WTC11 (cell line): ENCODE results near the gene RAP1GDS1. TPM values are rescaled to one million over a fixed set of nuclear protein-coding genes. Genes with fewer than 3 reads are reported as not detected.

Experiments
- ATAC-seq: fragments of 200-7000 bp; cut with Tn5 transposase; 2 replicates; pipeline ENCODE4 v1.10.0; 2021; ENCODE audit warnings: mild to moderate bottlenecking, moderate library complexity
- CTCF ChIA-PET: fragments of 300-600 bp; sonication (Branson Sonifier 250); formaldehyde crosslinking; loops from one replicate; lab custom pipeline; 2021; ENCODE audit warnings: antibody characterized with exemption; lab: Charles Lee
- POLR2A ChIA-PET: fragments of 350-600 bp; sonication (Branson Sonifier 250); formaldehyde crosslinking; loops from one replicate; lab custom pipeline; 2021; ENCODE audit warnings: antibody characterized with exemption; lab: Charles Lee
- DNase-seq: peaks from one replicate; pipeline ENCODE4 v3.0.0; 2021; ENCODE audit warnings: low spot score
- H3K27ac Mint-ChIP-seq: 2 replicates; pipeline ENCODE4 v1.8.0; 2021; ENCODE audit warnings: mixed read lengths
- H3K27me3 Mint-ChIP-seq: 2 replicates; pipeline ENCODE4 v1.8.0; 2021; ENCODE audit warnings: low read depth, mild to moderate bottlenecking, moderate library complexity, mixed read lengths
- H3K36me3 Mint-ChIP-seq: 2 replicates; pipeline ENCODE4 v1.8.0; 2021; ENCODE audit warnings: mixed read lengths
- H3K4me1 Mint-ChIP-seq: 2 replicates; pipeline ENCODE4 v1.8.0; 2022; ENCODE audit warnings: mixed read lengths
- H3K4me3 Mint-ChIP-seq: 2 replicates; pipeline ENCODE4 v1.8.0; 2021; ENCODE audit warnings: mild to moderate bottlenecking, moderate library complexity, mixed read lengths
- H3K9me3 Mint-ChIP-seq: 2 replicates; pipeline ENCODE4 v1.8.0; 2021; ENCODE audit warnings: mixed read lengths
- E2F4 ChIP-seq: sonication (generic); formaldehyde crosslinking; IDR thresholded peaks from 2 replicates; pipeline ENCODE4 v1.8.1; 2022; ENCODE audit warnings: low read depth, mild to moderate bottlenecking, moderate library complexity, missing genetic modification reagents, borderline replicate concordance
- ELF4 ChIP-seq: sonication (generic); formaldehyde crosslinking; IDR thresholded peaks from 2 replicates; pipeline ENCODE4 v1.8.1; 2022; ENCODE audit warnings: low read depth, mild to moderate bottlenecking, moderate library complexity, missing genetic modification reagents
- ETV6 ChIP-seq: sonication (generic); formaldehyde crosslinking; IDR thresholded peaks from 2 replicates; pipeline ENCODE4 v1.8.1; 2022; ENCODE audit warnings: mild to moderate bottlenecking, missing genetic modification reagents
- FOXP1 ChIP-seq: sonication (generic); formaldehyde crosslinking; IDR thresholded peaks from 2 replicates; pipeline ENCODE4 v1.8.0; 2022; ENCODE audit warnings: missing genetic modification reagents, mild to moderate bottlenecking, moderate library complexity, borderline replicate concordance
- GTF2I ChIP-seq: fragments of 250-450 bp; sonication (Bioruptor Pico); conservative IDR thresholded peaks from 2 replicates; pipeline ENCODE4 v1.4.0; 2021; ENCODE audit warnings: mild to moderate bottlenecking
- HMGA2 ChIP-seq: fragments of 250-450 bp; sonication (Bioruptor Pico); IDR thresholded peaks from 2 replicates; pipeline ENCODE4 v1.4.0; 2021; ENCODE audit warnings: mild to moderate bottlenecking, moderate library complexity
- IRF1 ChIP-seq: sonication (generic); formaldehyde crosslinking; IDR thresholded peaks from 2 replicates; pipeline ENCODE4 v1.8.0; 2023; ENCODE audit warnings: missing genetic modification reagents
- MAX ChIP-seq: sonication (generic); formaldehyde crosslinking; IDR thresholded peaks from 2 replicates; pipeline ENCODE4 v1.8.0; 2022; ENCODE audit warnings: mild to moderate bottlenecking, missing genetic modification reagents
- MLX ChIP-seq: sonication (generic); formaldehyde crosslinking; IDR thresholded peaks from 2 replicates; pipeline ENCODE4 v1.8.1; 2023; ENCODE audit warnings: mild to moderate bottlenecking, missing genetic modification reagents, moderate library complexity
- NFATC4 ChIP-seq: fragments of 250-450 bp; sonication (Bioruptor Pico); IDR thresholded peaks from 2 replicates; pipeline ENCODE4 v1.9.0; 2021; ENCODE audit warnings: mild to moderate bottlenecking
- NR2C2 ChIP-seq: sonication (generic); formaldehyde crosslinking; IDR thresholded peaks from 2 replicates; pipeline ENCODE4 v1.8.0; 2022; ENCODE audit warnings: mild to moderate bottlenecking, missing genetic modification reagents
- NR3C1 ChIP-seq: sonication (generic); formaldehyde crosslinking; conservative IDR thresholded peaks from 2 replicates; pipeline ENCODE4 v1.8.1; 2023; ENCODE audit warnings: low read depth, mild to moderate bottlenecking, missing genetic modification reagents
- SP1 ChIP-seq: sonication (generic); formaldehyde crosslinking; conservative IDR thresholded peaks from 2 replicates; pipeline ENCODE4 v1.8.1; 2022; ENCODE audit warnings: missing genetic modification reagents
- STAT6 ChIP-seq: sonication (generic); formaldehyde crosslinking; conservative IDR thresholded peaks from 2 replicates; pipeline ENCODE4 v1.8.1; 2023; ENCODE audit warnings: mild to moderate bottlenecking, low read depth, missing genetic modification reagents, moderate library complexity
- ZBTB43 ChIP-seq: sonication (generic); formaldehyde crosslinking; IDR thresholded peaks from 2 replicates; pipeline ENCODE4 v1.8.1; 2023; ENCODE audit warnings: mild to moderate bottlenecking, missing genetic modification reagents
- ZNF232 ChIP-seq: sonication (generic); formaldehyde crosslinking; IDR thresholded peaks from 2 replicates; pipeline ENCODE4 v1.8.0; 2022; ENCODE audit warnings: mild to moderate bottlenecking, missing genetic modification reagents
- ZNF263 ChIP-seq: sonication (generic); formaldehyde crosslinking; IDR thresholded peaks from 2 replicates; pipeline ENCODE4 v1.8.1; 2022; ENCODE audit warnings: low read depth, mild to moderate bottlenecking, moderate library complexity, missing genetic modification reagents
- ZNF281 ChIP-seq: sonication (generic); formaldehyde crosslinking; IDR thresholded peaks from 2 replicates; pipeline ENCODE4 v1.8.0; 2023; ENCODE audit warnings: mild to moderate bottlenecking, missing genetic modification reagents
- ZNF317 ChIP-seq: sonication (generic); formaldehyde crosslinking; IDR thresholded peaks from 2 replicates; pipeline ENCODE4 v1.8.1; 2023; ENCODE audit warnings: low read depth, mild to moderate bottlenecking, moderate library complexity, missing genetic modification reagents, borderline replicate concordance
- ZNF416 ChIP-seq: fragments of 250-450 bp; sonication (Bioruptor Pico); IDR thresholded peaks from 2 replicates; pipeline ENCODE4 v1.9.0; 2021; ENCODE audit warnings: mild to moderate bottlenecking, inconsistent platforms
- ZNF512 ChIP-seq: sonication (generic); formaldehyde crosslinking; IDR thresholded peaks from 2 replicates; pipeline ENCODE4 v1.8.1; 2022; ENCODE audit warnings: missing genetic modification reagents, borderline replicate concordance
- ZNF671 ChIP-seq: fragments of 250-450 bp; sonication (Bioruptor Pico); IDR thresholded peaks from 2 replicates; pipeline ENCODE4 v1.8.0; 2021; ENCODE audit warnings: mild to moderate bottlenecking
- total RNA-seq: library from RNA; stranded (reverse); gene quantifications from 3 replicates; pipeline ENCODE4 v1.2.3, GENCODE V29; 2021

Gene RAP1GDS1
- total RNA-seq, 1 experiment from 2014 or later, result 29.9 TPM

GRCh38 chr4:98490251-98490650 lies 229.1 kb downstream of the RAP1GDS1 start (continued):
- TF ChIP-seq STAT6 (CRISPR knock-in tag), result no peak
- no peak for TF ChIP-seq HMGA2 (CRISPR knock-in tag)
- no peak for TF ChIP-seq NFATC4 (CRISPR knock-in tag)
- TF ChIP-seq FOXP1 (CRISPR knock-in tag), result no peak
- no peak for TF ChIP-seq ZNF416 (CRISPR knock-in tag)
- no peak for TF ChIP-seq GTF2I
- no peak for TF ChIP-seq NR2C2 (CRISPR knock-in tag)

GRCh38 chr4:98491899-98492559 lies 230.8 kb downstream of the RAP1GDS1 start:
- H3K36me3 Mint-ChIP-seq, result no peaks in the 10 kb centered on the region
- no peaks in the 10 kb centered on the region for H3K9me3 Mint-ChIP-seq
- H3K4me3 Mint-ChIP-seq, result no peak overlapping the region
- peak; percentile 65 for ATAC-seq
- H3K4me1 Mint-ChIP-seq, result peaks cover 46% of the 10 kb centered on the region
- no peak overlapping the region for H3K27ac Mint-ChIP-seq
- DNase-seq, result no peak
- TF ChIP-seq ETV6 (CRISPR knock-in tag) (no peak), GTF2I (no peak), ZNF232 (CRISPR knock-in tag) (no peak), ELF4 (CRISPR knock-in tag) (no peak), ZNF317 (CRISPR knock-in tag) (no peak), IRF1 (CRISPR knock-in tag) (no peak), ZNF281 (CRISPR knock-in tag) (no peak), MAX (CRISPR knock-in tag) (no peak), NR2C2 (CRISPR knock-in tag) (no peak), E2F4 (CRISPR knock-in tag) (no peak), SP1 (no peak), ZNF263 (CRISPR knock-in tag) (no peak), ZBTB43 (CRISPR knock-in tag) (no peak), MLX (CRISPR knock-in tag) (no peak), ZNF512 (no peak), HMGA2 (CRISPR knock-in tag) (no peak), NR3C1 (no peak), ZNF671 (CRISPR knock-in tag) (no peak)
- no peaks in the 10 kb centered on the region for H3K27me3 Mint-ChIP-seq
- ChIA-PET POLR2A (interaction anchor here (0.6 kb wide), 1 partner anchor 29 kb away, joined by 3 read pairs; no protein-coding TSS in a partner anchor), CTCF (interaction anchor here (0.6 to 1.3 kb wide), 2 partner anchors 49 to 167 kb away, joined by 3 read pairs; no protein-coding TSS in a partner anchor)
